ENCODE data around the gene CHCHD5. TPM values are rescaled to one million over a fixed set of nuclear protein-coding genes. Genes with fewer than 3 reads are reported as not detected.

The CHCHD5 gene
- total RNA-seq, 1 donor: 10.1 TPM

DNA sequence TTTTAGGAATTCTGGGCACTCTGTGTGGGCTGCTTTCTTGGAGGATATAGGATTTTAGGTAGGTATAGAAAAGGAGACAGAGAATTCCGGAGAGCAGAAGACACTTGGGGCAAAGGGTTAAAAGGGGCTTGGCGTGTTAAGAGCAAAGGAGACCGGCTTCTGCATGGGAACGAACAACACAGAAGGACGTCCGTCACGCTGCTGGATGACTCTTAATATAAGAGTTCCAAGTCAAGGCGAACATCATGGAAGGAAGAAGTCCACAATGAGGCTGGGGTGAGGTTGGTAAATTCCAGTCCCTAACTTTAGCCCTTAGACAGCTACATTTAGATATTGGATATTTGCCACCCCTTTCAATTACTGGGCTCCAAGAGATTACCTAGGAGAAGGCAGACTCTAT lies 45.4 kb downstream of the CHCHD5 start:
- Histone ChIP-seq H3K4me2 (ENCODE audit: insufficient read depth, low read length) (no peak overlapping the region), H3K4me1 (ENCODE audit: insufficient read depth, low read length) (peaks cover 67% of the 10 kb centered on the region), H3K9me3 (ENCODE audit: low read depth, low read length) (no peaks in the 10 kb centered on the region), H3K27ac (ENCODE audit: low read depth, low read length) (peak overlapping the region; percentile 17), H4K20me1 (ENCODE audit: insufficient read depth, low read length) (no peaks in the 10 kb centered on the region), H3K4me3 (ENCODE audit: insufficient read depth, low read length) (no peak overlapping the region), H3K79me2 (ENCODE audit: insufficient read depth, low read length) (no peaks in the 10 kb centered on the region), H2AFZ (ENCODE audit: low read length) (peak overlapping the region; percentile 2), H3K27me3 (ENCODE audit: insufficient read depth, low read length) (no peaks in the 10 kb centered on the region), H3K36me3 (ENCODE audit: insufficient read depth, low read length) (no peaks in the 10 kb centered on the region)
- no peak for DNase-seq (ENCODE audit: insufficient read length, low spot score, missing footprints)
- TF ChIP-seq, protein P1, sequence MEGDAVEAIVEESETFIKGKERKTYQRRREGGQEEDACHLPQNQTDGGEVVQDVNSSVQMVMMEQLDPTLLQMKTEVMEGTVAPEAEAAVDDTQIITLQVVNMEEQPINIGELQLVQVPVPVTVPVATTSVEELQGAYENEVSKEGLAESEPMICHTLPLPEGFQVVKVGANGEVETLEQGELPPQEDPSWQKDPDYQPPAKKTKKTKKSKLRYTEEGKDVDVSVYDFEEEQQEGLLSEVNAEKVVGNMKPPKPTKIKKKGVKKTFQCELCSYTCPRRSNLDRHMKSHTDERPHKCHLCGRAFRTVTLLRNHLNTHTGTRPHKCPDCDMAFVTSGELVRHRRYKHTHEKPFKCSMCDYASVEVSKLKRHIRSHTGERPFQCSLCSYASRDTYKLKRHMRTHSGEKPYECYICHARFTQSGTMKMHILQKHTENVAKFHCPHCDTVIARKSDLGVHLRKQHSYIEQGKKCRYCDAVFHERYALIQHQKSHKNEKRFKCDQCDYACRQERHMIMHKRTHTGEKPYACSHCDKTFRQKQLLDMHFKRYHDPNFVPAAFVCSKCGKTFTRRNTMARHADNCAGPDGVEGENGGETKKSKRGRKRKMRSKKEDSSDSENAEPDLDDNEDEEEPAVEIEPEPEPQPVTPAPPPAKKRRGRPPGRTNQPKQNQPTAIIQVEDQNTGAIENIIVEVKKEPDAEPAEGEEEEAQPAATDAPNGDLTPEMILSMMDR (IDR thresholded peaks at IDR 0.05; ENCODE audit: extremely low read depth, low read depth, low read length): no peak

DNA sequence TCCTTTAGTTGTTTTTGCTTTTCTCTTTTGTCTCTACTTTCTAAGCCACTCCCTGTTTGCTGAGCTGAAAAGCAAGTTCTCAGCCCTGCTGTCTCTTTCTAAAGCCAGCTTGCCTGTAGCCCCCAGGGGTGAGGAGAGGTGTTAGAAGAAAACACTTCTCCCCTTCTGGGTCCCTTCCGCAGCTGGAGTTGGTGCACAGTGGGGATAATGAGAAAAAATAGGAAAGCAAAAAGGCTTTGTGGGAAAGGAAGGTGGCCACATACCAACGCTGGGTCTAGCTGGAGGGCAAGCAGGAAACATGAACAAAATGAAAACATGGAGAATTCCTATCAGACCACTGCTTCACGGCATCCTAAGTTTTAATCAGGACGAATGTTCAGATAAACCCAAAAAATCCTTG lies 45.9 kb downstream of the CHCHD5 start:
- no peak for DNase-seq (ENCODE audit: insufficient read length, low spot score, missing footprints)
- H3K27me3 ChIP-seq (ENCODE audit: insufficient read depth, low read length): no peaks in the 10 kb centered on the region
- H3K4me1 ChIP-seq (ENCODE audit: insufficient read depth, low read length): peaks cover 67% of the 10 kb centered on the region
- H4K20me1 ChIP-seq (ENCODE audit: insufficient read depth, low read length): no peaks in the 10 kb centered on the region
- peak overlapping the region; percentile 17 for H3K27ac ChIP-seq (ENCODE audit: low read depth, low read length)
- H3K36me3 ChIP-seq (ENCODE audit: insufficient read depth, low read length): no peaks in the 10 kb centered on the region
- peak overlapping the region; percentile 2 for H2AFZ ChIP-seq (ENCODE audit: low read length)
- peak overlapping the region; percentile 79 for H3K4me2 ChIP-seq (ENCODE audit: insufficient read depth, low read length)
- H3K9me3 ChIP-seq (ENCODE audit: low read depth, low read length): no peaks in the 10 kb centered on the region
- H3K4me3 ChIP-seq (ENCODE audit: insufficient read depth, low read length): no peak overlapping the region
- no peaks in the 10 kb centered on the region for H3K79me2 ChIP-seq (ENCODE audit: insufficient read depth, low read length)
- TF ChIP-seq, protein P1 (IDR thresholded peaks at IDR 0.05; ENCODE audit: extremely low read depth, low read depth, low read length): no peak

DNA sequence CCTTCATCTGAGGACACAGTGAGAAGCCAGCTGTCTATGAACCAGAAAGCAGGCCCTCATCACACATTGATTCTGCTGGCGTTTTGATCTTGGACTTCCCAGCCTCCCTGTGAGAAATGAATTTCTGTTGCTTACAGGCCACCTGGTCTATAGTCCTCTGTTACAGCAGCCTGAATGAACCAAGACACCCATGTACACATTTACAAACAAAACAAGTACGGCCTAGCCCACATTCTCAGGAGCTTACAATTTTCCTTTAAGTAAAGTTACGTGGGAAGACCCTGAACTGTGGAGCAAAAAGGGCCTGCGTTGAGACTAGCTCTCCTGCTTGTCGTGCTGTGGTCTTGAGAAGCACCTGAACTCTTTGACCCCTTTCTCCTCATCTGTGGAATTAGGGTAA lies 49.3 kb downstream of the CHCHD5 start:
- H3K79me2 ChIP-seq (ENCODE audit: insufficient read depth, low read length): no peaks in the 10 kb centered on the region
- no peaks in the 10 kb centered on the region for H3K9me3 ChIP-seq (ENCODE audit: low read depth, low read length)
- H2AFZ ChIP-seq (ENCODE audit: low read length): no peak overlapping the region
- H3K4me2 ChIP-seq (ENCODE audit: insufficient read depth, low read length): no peak overlapping the region
- no peak overlapping the region for H3K27ac ChIP-seq (ENCODE audit: low read depth, low read length)
- no peaks in the 10 kb centered on the region for H3K27me3 ChIP-seq (ENCODE audit: insufficient read depth, low read length)
- no peaks in the 10 kb centered on the region for H3K36me3 ChIP-seq (ENCODE audit: insufficient read depth, low read length)
- H3K4me1 ChIP-seq (ENCODE audit: insufficient read depth, low read length): peaks cover 35% of the 10 kb centered on the region
- H4K20me1 ChIP-seq (ENCODE audit: insufficient read depth, low read length): no peaks in the 10 kb centered on the region
- H3K4me3 ChIP-seq (ENCODE audit: insufficient read depth, low read length): no peak overlapping the region
- TF ChIP-seq, protein P1 (IDR thresholded peaks at IDR 0.05; ENCODE audit: extremely low read depth, low read depth, low read length): no peak
- DNase-seq (ENCODE audit: insufficient read length, low spot score, missing footprints): no peak

DNA sequence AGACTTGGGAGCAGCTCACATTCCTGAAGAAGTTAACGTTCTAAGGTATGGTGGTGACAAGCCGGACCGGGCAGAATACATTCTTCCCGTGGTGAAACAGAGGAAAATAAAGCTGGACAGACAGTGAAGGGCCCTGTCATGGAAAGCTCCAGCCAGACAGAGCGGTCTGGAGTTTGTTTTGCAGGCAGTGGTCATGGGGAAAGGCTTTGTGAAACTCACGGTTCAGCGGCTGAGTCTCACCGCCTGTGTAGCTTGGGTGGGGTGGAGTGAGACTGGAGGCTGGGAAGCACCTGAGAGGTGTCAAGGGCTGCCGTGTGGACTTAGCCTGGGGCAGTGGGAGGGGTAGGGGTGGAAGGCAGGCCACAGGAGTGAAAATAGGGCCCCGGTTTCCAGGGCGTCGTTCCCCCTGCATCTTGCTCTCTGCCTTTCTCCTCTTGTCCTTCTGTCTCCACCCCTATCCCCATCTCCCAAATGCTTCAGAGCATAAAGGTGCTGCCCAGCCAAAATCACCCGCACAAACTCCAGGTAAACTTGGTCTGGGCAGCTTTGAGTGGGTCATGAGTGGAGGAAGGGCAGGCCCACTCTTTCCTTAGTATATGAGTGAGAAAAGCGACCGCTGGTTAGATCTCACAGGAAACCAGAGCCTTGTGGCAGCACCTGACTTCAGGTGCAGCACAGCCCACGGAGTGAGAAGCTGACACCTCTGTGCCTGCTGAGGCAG lies 49.9 kb downstream of the CHCHD5 start:
- Histone ChIP-seq H3K79me2 (ENCODE audit: insufficient read depth, low read length) (no peaks in the 10 kb centered on the region), H3K27ac (ENCODE audit: low read depth, low read length) (no peak overlapping the region), H3K27me3 (ENCODE audit: insufficient read depth, low read length) (no peaks in the 10 kb centered on the region), H3K36me3 (ENCODE audit: insufficient read depth, low read length) (no peaks in the 10 kb centered on the region), H2AFZ (ENCODE audit: low read length) (no peak overlapping the region), H3K4me2 (ENCODE audit: insufficient read depth, low read length) (no peak overlapping the region), H3K4me1 (ENCODE audit: insufficient read depth, low read length) (peaks cover 29% of the 10 kb centered on the region), H4K20me1 (ENCODE audit: insufficient read depth, low read length) (no peaks in the 10 kb centered on the region), H3K9me3 (ENCODE audit: low read depth, low read length) (no peaks in the 10 kb centered on the region), H3K4me3 (ENCODE audit: insufficient read depth, low read length) (no peak overlapping the region)
- DNase-seq (ENCODE audit: insufficient read length, low spot score, missing footprints): no peak
- TF ChIP-seq, protein P1 (IDR thresholded peaks at IDR 0.05; ENCODE audit: extremely low read depth, low read depth, low read length): no peak
